GM06990 (cell line): ENCODE measurements around the gene TNFSF4.

Experiments
- DNase-seq: peaks from one replicate; pipeline ENCODE4 v3.0.0-alpha.2; 2011; ENCODE audit not compliant: insufficient read length; ENCODE audit errors: extremely low read depth
- H3K27me3 ChIP-seq: replicated peaks from 2 replicates; pipeline ENCODE4 v1.6.0; 2011; ENCODE audit warnings: low read length; ENCODE audit not compliant: control insufficient read depth, insufficient read depth
- H3K36me3 ChIP-seq: 2 replicates; pipeline ENCODE4 v1.5.1; 2011; ENCODE audit warnings: low read length; ENCODE audit not compliant: control insufficient read depth, insufficient read depth
- H3K4me3 ChIP-seq: replicated peaks from 2 replicates; pipeline ENCODE4 v1.5.1; 2011; ENCODE audit warnings: low read depth, mild to moderate bottlenecking, control low read depth, low read length
- CTCF ChIP-seq: IDR thresholded peaks from 2 replicates; pipeline ENCODE4 v1.5.1; 2011; ENCODE audit warnings: low read length, control low read depth, mild to moderate bottlenecking, inconsistent platforms; ENCODE audit not compliant: insufficient read depth, poor library complexity, severe bottlenecking

Gene TNFSF4

GRCh38 chr1:173134800-173135199, 72.3 kb downstream of the TNFSF4 start:
- Histone ChIP-seq H3K4me3 (no peak overlapping the region), H3K36me3 (no peaks in the 10 kb centered on the region), H3K27me3 (peaks cover 3% of the 10 kb centered on the region)
- TF ChIP-seq CTCF, result no peak
- no peak for DNase-seq

GRCh38 chr1:173134029-173134428, 73.1 kb downstream of the TNFSF4 start:
- no peak overlapping the region for H3K4me3 ChIP-seq
- H3K27me3 ChIP-seq, result peaks cover 3% of the 10 kb centered on the region
- DNase-seq, result no peak
- no peaks in the 10 kb centered on the region for H3K36me3 ChIP-seq
- TF ChIP-seq CTCF, result no peak
